ENCODE results near the gene B4GALNT4.

The B4GALNT4 gene

GRCh38 chr11:350723-351255, 18.5 kb upstream of the B4GALNT4 start:
- Histone ChIP-seq H3K9me3 (replicated peaks; ENCODE audit: insufficient read depth, low read length) (no peaks in the 10 kb centered on the region), H3K79me2 (ENCODE audit: low read length) (no peaks in the 10 kb centered on the region), H3K4me2 (ENCODE audit: low read depth, low read length) (peak overlapping the region; percentile 67), H3K27ac (ENCODE audit: low read length) (no peak overlapping the region), H3K9ac (ENCODE audit: low read length) (no peak overlapping the region), H3K27me3 (replicated peaks; ENCODE audit: insufficient read depth, low read length) (peaks cover 74% of the 10 kb centered on the region), H3K4me1 (ENCODE audit: low read length) (peaks cover 17% of the 10 kb centered on the region), H3K36me3 (replicated peaks; ENCODE audit: insufficient read depth, low read length) (no peaks in the 10 kb centered on the region), H2AFZ (ENCODE audit: low read length) (0 out of 2 replicates have a peak overlapping the region, but pooled peaks have one; percentile 14), H3K9me2 (replicated peaks; ENCODE audit: insufficient read depth, low read length) (no peaks in the 10 kb centered on the region), H3F3A (ENCODE audit: insufficient read depth, low read length) (peaks cover 12% of the 10 kb centered on the region), H4K20me1 (ENCODE audit: insufficient read depth, low read length) (no peaks in the 10 kb centered on the region), H3K4me3 (ENCODE audit: low read length) (peak overlapping the region; percentile 16; the same call in 1 of the 2 replicates)
- DNase-seq = peak; percentile 82
- TF ChIP-seq EZH2phosphoT487 (IDR thresholded peaks at IDR 0.05; ENCODE audit: low read length) = no peak
- TF ChIP-seq CTCF (IDR thresholded peaks at IDR 0.05; ENCODE audit: low read length) = no peak
- TF ChIP-seq EZH2 (optimal IDR thresholded peaks at IDR 0.05; ENCODE audit: low read depth, low read length) = no peak

GRCh38 chr11:351411-351810, 17.9 kb upstream of the B4GALNT4 start:
- Histone ChIP-seq H3K27me3 (replicated peaks; ENCODE audit: insufficient read depth, low read length) (peaks cover 72% of the 10 kb centered on the region), H2AFZ (ENCODE audit: low read length) (no peak overlapping the region), H3K4me3 (ENCODE audit: low read length) (peak overlapping the region; percentile 16; the same call in 1 of the 2 replicates), H3K79me2 (ENCODE audit: low read length) (no peaks in the 10 kb centered on the region), H3F3A (ENCODE audit: insufficient read depth, low read length) (peaks cover 12% of the 10 kb centered on the region), H3K9ac (ENCODE audit: low read length) (no peak overlapping the region), H3K9me2 (replicated peaks; ENCODE audit: insufficient read depth, low read length) (no peaks in the 10 kb centered on the region), H3K4me2 (ENCODE audit: low read depth, low read length) (peak overlapping the region; percentile 67; the same call in 1 of the 2 replicates), H4K20me1 (ENCODE audit: insufficient read depth, low read length) (no peaks in the 10 kb centered on the region), H3K4me1 (ENCODE audit: low read length) (peaks cover 17% of the 10 kb centered on the region), H3K27ac (ENCODE audit: low read length) (no peak overlapping the region), H3K9me3 (replicated peaks; ENCODE audit: insufficient read depth, low read length) (no peaks in the 10 kb centered on the region), H3K36me3 (replicated peaks; ENCODE audit: insufficient read depth, low read length) (no peaks in the 10 kb centered on the region)
- no peak for TF ChIP-seq CTCF (IDR thresholded peaks at IDR 0.05; ENCODE audit: low read length)
- no peak for TF ChIP-seq EZH2 (optimal IDR thresholded peaks at IDR 0.05; ENCODE audit: low read depth, low read length)
- no peak for TF ChIP-seq EZH2phosphoT487 (IDR thresholded peaks at IDR 0.05; ENCODE audit: low read length)
- DNase-seq = no peak

GRCh38 chr11:352456-353031, 16.8 kb upstream of the B4GALNT4 start:
- Histone ChIP-seq H3K9ac (ENCODE audit: low read length) (no peak overlapping the region), H3K36me3 (replicated peaks; ENCODE audit: insufficient read depth, low read length) (no peaks in the 10 kb centered on the region), H3K27me3 (replicated peaks; ENCODE audit: insufficient read depth, low read length) (peaks cover 61% of the 10 kb centered on the region), H3F3A (ENCODE audit: insufficient read depth, low read length) (peaks cover 12% of the 10 kb centered on the region), H3K27ac (ENCODE audit: low read length) (no peak overlapping the region), H3K79me2 (ENCODE audit: low read length) (no peaks in the 10 kb centered on the region), H3K4me3 (ENCODE audit: low read length) (no peak overlapping the region), H3K4me2 (ENCODE audit: low read depth, low read length) (no peak overlapping the region), H3K9me2 (replicated peaks; ENCODE audit: insufficient read depth, low read length) (no peaks in the 10 kb centered on the region), H2AFZ (ENCODE audit: low read length) (no peak overlapping the region), H3K9me3 (replicated peaks; ENCODE audit: insufficient read depth, low read length) (no peaks in the 10 kb centered on the region), H4K20me1 (ENCODE audit: insufficient read depth, low read length) (no peaks in the 10 kb centered on the region), H3K4me1 (ENCODE audit: low read length) (peaks cover 17% of the 10 kb centered on the region)
- no peak for DNase-seq
- TF ChIP-seq EZH2 (optimal IDR thresholded peaks at IDR 0.05; ENCODE audit: low read depth, low read length) (no peak), CTCF (IDR thresholded peaks at IDR 0.05; ENCODE audit: low read length) (no peak), EZH2phosphoT487 (IDR thresholded peaks at IDR 0.05; ENCODE audit: low read length) (no peak)
